HCT116 (cell line): ENCODE results near the gene SRGAP1.

ENCODE experiments used
- ATF3 ChIP-seq: IDR thresholded peaks from 2 replicates; pipeline ENCODE4 v1.6.1; 2012
- CTCF ChIP-seq, 3 experiments: fragments of 200-600 bp in 1 of 3; sonication (generic) in 1 of 3; IDR thresholded peaks in 2 of 3; conservative IDR thresholded peaks in 1 of 3; 2 replicates each; pipeline ENCODE4 v1.5.1; 2012 to 2017; ENCODE audit warnings: low read depth in 2 of 3, low read length in 2 of 3, antibody characterized with exemption in 1 of 3, borderline replicate concordance in 1 of 3, control low read depth in 1 of 3, mild to moderate bottlenecking in 1 of 3, mixed read lengths in 1 of 3, mixed run types in 1 of 3, moderate library complexity in 1 of 3; ENCODE audit not compliant: insufficient read depth in 1 of 3
- EGR1 ChIP-seq: IDR thresholded peaks from 2 replicates; pipeline ENCODE4 v1.6.1; 2012; ENCODE audit warnings: low read depth
- MAX ChIP-seq: IDR thresholded peaks from 2 replicates; pipeline ENCODE4 v1.6.1; 2012
- POLR2A ChIP-seq: IDR thresholded peaks from 2 replicates; pipeline ENCODE4 v1.7.0; 2011; ENCODE audit warnings: borderline replicate concordance; ENCODE audit not compliant: insufficient read depth, insufficient read length; ENCODE audit errors: extremely low read depth
- TCF7L2 ChIP-seq: IDR thresholded peaks from 2 replicates; pipeline ENCODE4 v1.7.0; 2011; ENCODE audit warnings: borderline replicate concordance, inconsistent platforms; ENCODE audit not compliant: insufficient read depth, insufficient read length; ENCODE audit errors: extremely low read depth
- YY1 ChIP-seq: IDR thresholded peaks from 2 replicates; pipeline ENCODE4 v1.6.1; 2011; ENCODE audit warnings: low read length, low read depth, moderate library complexity, mild to moderate bottlenecking; ENCODE audit not compliant: insufficient replicate concordance; ENCODE audit errors: extremely low read depth
- ZNF274 ChIP-seq: fragments of 200-500 bp; sonication (Bioruptor generic); IDR thresholded peaks from 2 replicates; pipeline ENCODE4 v1.6.1; 2014; ENCODE audit warnings: mild to moderate bottlenecking, low read depth, low read length, inconsistent platforms

GRCh38 chr12:63855299-63855698 lies 10.8 kb downstream of the SRGAP1 start:
- TF ChIP-seq YY1 (no peak), ZNF274 (no peak), EGR1 (no peak), MAX (no peak), CTCF (IDR thresholded peaks at IDR 0.05 in 2 of 3, conservative IDR thresholded peaks at IDR 0.05 in 1 of 3; ENCODE audit: borderline replicate concordance in 1 of 3, insufficient read depth in 1 of 3, low read depth in 2 of 3, low read length in 2 of 3) (no peak), ATF3 (no peak), TCF7L2 (no peak), POLR2A (no peak)
